OCI-LY7 (cell line): ENCODE measurements around the gene CDC42EP3. TPM values are rescaled to one million over a fixed set of nuclear protein-coding genes. Genes with fewer than 3 reads are reported as not detected.

ENCODE experiments used
- BruUV-seq: library from RNA; stranded (reverse); fragments of 400-500 nt; replicated peaks from 2 replicates; lab custom pipeline; 2021; lab: Mats Ljungman, UMichigan
- CTCF ChIA-PET: fragments of 300-600 bp; sonication (Branson Sonifier 250); formaldehyde crosslinking; loops from one replicate; lab custom pipeline; 2022; ENCODE audit warnings: antibody characterized with exemption; ENCODE audit not compliant: unreplicated experiment; lab: Charles Lee
- POLR2A ChIA-PET: fragments of 300-600 bp; sonication (Branson Sonifier 250); formaldehyde crosslinking; loops from one replicate; lab custom pipeline; 2022; ENCODE audit warnings: antibody characterized with exemption; lab: Charles Lee
- DNase-seq: peaks from one replicate; pipeline ENCODE4 v3.0.0-alpha.2; 2015; ENCODE audit warnings: low spot score
- H2AFZ ChIP-seq: fragments of 200-600 bp; sonication (generic), shearing (Covaris generic); 2 replicates; pipeline ENCODE4 v1.6.1; 2014; ENCODE audit warnings: mild to moderate bottlenecking, antibody characterized with exemption, low read length, moderate library complexity
- H3K27ac ChIP-seq: fragments of 200-600 bp; sonication (generic); 2 replicates; pipeline ENCODE4 v1.5.1; 2014; ENCODE audit warnings: mixed run types, low read depth, mild to moderate bottlenecking, moderate library complexity, low read length, inconsistent platforms; ENCODE audit not compliant: poor library complexity, severe bottlenecking
- H3K36me3 ChIP-seq: fragments of 200-600 bp; sonication (generic); 2 replicates; pipeline ENCODE4 v1.6.1; 2014; ENCODE audit warnings: mild to moderate bottlenecking, antibody characterized with exemption, low read length, moderate library complexity, mixed read lengths; ENCODE audit not compliant: insufficient read depth
- H3K4me1 ChIP-seq: fragments of 200-600 bp; sonication (generic); 2 replicates; pipeline ENCODE4 v1.5.1; 2014; ENCODE audit warnings: mild to moderate bottlenecking, low read length; ENCODE audit not compliant: insufficient read depth, poor library complexity, severe bottlenecking
- H3K4me2 ChIP-seq: fragments of 200-600 bp; sonication (generic); 2 replicates; pipeline ENCODE4 v1.6.1; 2014; ENCODE audit warnings: mild to moderate bottlenecking, low read length
- H3K4me3 ChIP-seq: fragments of 200-600 bp; sonication (generic); 2 replicates; pipeline ENCODE4 v1.5.1; 2014; ENCODE audit warnings: mild to moderate bottlenecking, low read depth, low read length; ENCODE audit not compliant: poor library complexity, severe bottlenecking
- H3K79me2 ChIP-seq: fragments of 200-600 bp; sonication (generic); 2 replicates; pipeline ENCODE4 v1.6.1; 2016; ENCODE audit warnings: low read depth, mild to moderate bottlenecking, low read length, moderate library complexity, mixed read lengths; ENCODE audit not compliant: insufficient read depth
- H3K9me2 ChIP-seq: fragments of 200-600 bp; sonication (generic); 2 replicates; pipeline ENCODE4 v1.6.1; 2016; ENCODE audit warnings: mild to moderate bottlenecking, low read length, mixed read lengths; ENCODE audit not compliant: insufficient read depth
- H3K9me3 ChIP-seq: fragments of 200-600 bp; sonication (generic); 2 replicates; pipeline ENCODE4 v1.6.1; 2014; ENCODE audit warnings: mild to moderate bottlenecking, mixed run types, low read length, mixed read lengths
- H4K20me1 ChIP-seq: fragments of 200-600 bp; sonication (generic); 2 replicates; pipeline ENCODE4 v1.6.1; 2014; ENCODE audit warnings: mild to moderate bottlenecking, antibody characterized with exemption, low read length, moderate library complexity, mixed read lengths; ENCODE audit not compliant: insufficient read depth
- CTCF ChIP-seq: fragments of 200-600 bp; sonication (generic); conservative IDR thresholded peaks from 2 replicates; pipeline ENCODE4 v1.5.1; 2014; ENCODE audit warnings: mild to moderate bottlenecking, antibody characterized with exemption, low read length, moderate library complexity, mixed read lengths
- EZH2phosphoT487 ChIP-seq: fragments of 200-600 bp; sonication (generic); IDR thresholded peaks from 2 replicates; pipeline ENCODE4 v1.6.1; 2018; ENCODE audit warnings: low read depth, borderline replicate concordance, mild to moderate bottlenecking, mixed run types, antibody characterized with exemption, low read length, moderate library complexity, mixed read lengths
- intact Hi-C: fragments of 100-400 bp; cut with micrococcal nuclease; formaldehyde crosslinking; loops from one replicate; pipeline ENCODE4 v1.10.0; 2022; ENCODE audit not compliant: unreplicated experiment
- total RNA-seq, 2 experiments: library from RNA; depleted of rRNA in 1 of 2; stranded (reverse); fragments of >200 nt in 1 of 2; shearing (Covaris generic) in 1 of 2; gene quantifications; 2 replicates each; pipeline ENCODE4 v1.2.3, GENCODE V29; 2014 to 2022

Gene CDC42EP3
- total RNA-seq, 2 experiments from 2014 or later: 7.2 to 22.9 TPM

GRCh38 chr2:37647971-37648330 is 23.5 kb downstream of the CDC42EP3 start:
- Histone ChIP-seq H3K4me1 (peaks cover 55% of the 10 kb centered on the region), H3K4me3 (no peak overlapping the region), H2AFZ (no peak overlapping the region), H3K27ac (no peak overlapping the region), H3K79me2 (no peaks in the 10 kb centered on the region; the same call in 1 of the 2 replicates), H3K9me2 (no peaks in the 10 kb centered on the region), H4K20me1 (no peaks in the 10 kb centered on the region), H3K36me3 (peaks cover 43% of the 10 kb centered on the region), H3K4me2 (no peak overlapping the region), H3K9me3 (no peaks in the 10 kb centered on the region; the same call in 1 of the 2 replicates)
- TF ChIP-seq CTCF: no peak
- BruUV-seq: no TSS peak
- ChIA-PET POLR2A (interaction anchor here (0.6 to 0.7 kb wide), 4 partner anchors 25 to 484 kb away, joined by 3 to 4 read pairs (median 3); no protein-coding TSS in a partner anchor), CTCF (no interaction called here)
- no peak for DNase-seq
- intact Hi-C loops: no loop called here

- H2AFZ ChIP-seq: no peak overlapping the region
- no peak overlapping the region for H3K4me3 ChIP-seq
- CTCF ChIA-PET: no interaction called here
- intact Hi-C loops: no loop called here
- H3K4me2 ChIP-seq: no peak overlapping the region
- peaks cover 49% of the 10 kb centered on the region for H3K36me3 ChIP-seq
- H3K4me1 ChIP-seq: peaks cover 37% of the 10 kb centered on the region
- H3K9me2 ChIP-seq: no peaks in the 10 kb centered on the region
- H4K20me1 ChIP-seq: no peaks in the 10 kb centered on the region
- TF ChIP-seq CTCF (no peak), EZH2phosphoT487 (no peak)
- BruUV-seq: no TSS peak
- no peak overlapping the region for H3K27ac ChIP-seq
- no peaks in the 10 kb centered on the region; the same call in 1 of the 2 replicates for H3K9me3 ChIP-seq
- DNase-seq: no peak
- H3K79me2 ChIP-seq: no peaks in the 10 kb centered on the region
- POLR2A ChIA-PET: interaction anchor here (2.1 kb wide), 1 partner anchor 9 kb away, joined by 12 read pairs; no protein-coding TSS in a partner anchor
Measured at GRCh38 chr2:37645836-37646235, 25.6 kb downstream of the CDC42EP3 start.

- no peak overlapping the region for H3K4me3 ChIP-seq
- POLR2A ChIA-PET: interaction anchor here (2.1 kb wide), 1 partner anchor 10 kb away, joined by 12 read pairs; no protein-coding TSS in a partner anchor
- H3K4me2 ChIP-seq: no peak overlapping the region
- no peak for DNase-seq
- intact Hi-C loops: no loop called here
- H3K9me2 ChIP-seq: no peaks in the 10 kb centered on the region
- no peak overlapping the region for H2AFZ ChIP-seq
- H3K4me1 ChIP-seq: peaks cover 33% of the 10 kb centered on the region
- TF ChIP-seq EZH2phosphoT487: no peak
- TF ChIP-seq CTCF: no peak
- no peaks in the 10 kb centered on the region; the same call in 1 of the 2 replicates for H3K9me3 ChIP-seq
- H3K79me2 ChIP-seq: no peaks in the 10 kb centered on the region
- no peaks in the 10 kb centered on the region for H4K20me1 ChIP-seq
- no peak overlapping the region for H3K27ac ChIP-seq
- TSS peak; percentile 32 for BruUV-seq
- H3K36me3 ChIP-seq: peaks cover 49% of the 10 kb centered on the region
- CTCF ChIA-PET: interaction anchor here (1.3 kb wide), 1 partner anchor 9 kb away, joined by 9 read pairs; no protein-coding TSS in a partner anchor
Measured at GRCh38 chr2:37645362-37645761, 26.1 kb downstream of the CDC42EP3 start.
